ENCODE results near the gene SLC34A3. TPM values are rescaled to one million over a fixed set of nuclear protein-coding genes. Genes with fewer than 3 reads are reported as not detected.

The SLC34A3 gene
- total RNA-seq, 4 donors from 2014 or later: not detected

DNA sequence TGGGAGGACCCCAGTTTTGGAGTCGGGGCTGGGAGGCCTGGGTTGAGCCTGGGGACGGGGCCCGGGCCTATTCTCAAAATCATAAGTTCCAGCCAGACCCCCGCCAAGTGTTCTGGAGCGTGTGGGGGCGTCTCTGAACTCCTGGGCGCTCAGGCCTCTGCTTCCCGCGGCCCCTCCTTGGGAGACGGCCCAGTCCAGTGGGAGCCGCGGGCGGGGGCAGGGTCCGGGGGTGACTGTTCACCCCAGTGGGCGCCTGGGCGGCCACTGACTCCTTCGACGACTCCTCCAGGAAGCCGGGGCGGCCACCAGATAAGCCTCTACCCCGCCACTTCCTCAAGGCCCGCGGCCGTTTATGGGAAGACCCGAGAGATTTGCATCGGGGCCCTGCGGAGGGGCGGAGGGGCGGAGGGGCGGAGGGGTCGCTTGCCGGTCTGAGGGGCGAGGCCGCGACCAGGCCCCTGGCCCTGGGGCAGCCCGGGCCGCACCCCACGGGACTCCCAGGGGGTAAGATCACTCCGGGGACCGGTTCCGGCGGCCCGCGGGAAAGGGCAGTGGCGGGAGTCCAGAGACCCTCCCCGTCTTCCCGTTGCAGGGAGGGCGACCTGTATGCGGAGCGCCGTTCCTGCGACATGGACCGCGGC, 47.5 kb downstream of the SLC34A3 start:
- DNase-seq (ENCODE audit: low spot score): no peak
- TF ChIP-seq, protein P1, sequence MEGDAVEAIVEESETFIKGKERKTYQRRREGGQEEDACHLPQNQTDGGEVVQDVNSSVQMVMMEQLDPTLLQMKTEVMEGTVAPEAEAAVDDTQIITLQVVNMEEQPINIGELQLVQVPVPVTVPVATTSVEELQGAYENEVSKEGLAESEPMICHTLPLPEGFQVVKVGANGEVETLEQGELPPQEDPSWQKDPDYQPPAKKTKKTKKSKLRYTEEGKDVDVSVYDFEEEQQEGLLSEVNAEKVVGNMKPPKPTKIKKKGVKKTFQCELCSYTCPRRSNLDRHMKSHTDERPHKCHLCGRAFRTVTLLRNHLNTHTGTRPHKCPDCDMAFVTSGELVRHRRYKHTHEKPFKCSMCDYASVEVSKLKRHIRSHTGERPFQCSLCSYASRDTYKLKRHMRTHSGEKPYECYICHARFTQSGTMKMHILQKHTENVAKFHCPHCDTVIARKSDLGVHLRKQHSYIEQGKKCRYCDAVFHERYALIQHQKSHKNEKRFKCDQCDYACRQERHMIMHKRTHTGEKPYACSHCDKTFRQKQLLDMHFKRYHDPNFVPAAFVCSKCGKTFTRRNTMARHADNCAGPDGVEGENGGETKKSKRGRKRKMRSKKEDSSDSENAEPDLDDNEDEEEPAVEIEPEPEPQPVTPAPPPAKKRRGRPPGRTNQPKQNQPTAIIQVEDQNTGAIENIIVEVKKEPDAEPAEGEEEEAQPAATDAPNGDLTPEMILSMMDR (IDR thresholded peaks at IDR 0.05): no peak
- ATAC-seq (ENCODE audit: low FRiP score): peak; percentile 10

DNA sequence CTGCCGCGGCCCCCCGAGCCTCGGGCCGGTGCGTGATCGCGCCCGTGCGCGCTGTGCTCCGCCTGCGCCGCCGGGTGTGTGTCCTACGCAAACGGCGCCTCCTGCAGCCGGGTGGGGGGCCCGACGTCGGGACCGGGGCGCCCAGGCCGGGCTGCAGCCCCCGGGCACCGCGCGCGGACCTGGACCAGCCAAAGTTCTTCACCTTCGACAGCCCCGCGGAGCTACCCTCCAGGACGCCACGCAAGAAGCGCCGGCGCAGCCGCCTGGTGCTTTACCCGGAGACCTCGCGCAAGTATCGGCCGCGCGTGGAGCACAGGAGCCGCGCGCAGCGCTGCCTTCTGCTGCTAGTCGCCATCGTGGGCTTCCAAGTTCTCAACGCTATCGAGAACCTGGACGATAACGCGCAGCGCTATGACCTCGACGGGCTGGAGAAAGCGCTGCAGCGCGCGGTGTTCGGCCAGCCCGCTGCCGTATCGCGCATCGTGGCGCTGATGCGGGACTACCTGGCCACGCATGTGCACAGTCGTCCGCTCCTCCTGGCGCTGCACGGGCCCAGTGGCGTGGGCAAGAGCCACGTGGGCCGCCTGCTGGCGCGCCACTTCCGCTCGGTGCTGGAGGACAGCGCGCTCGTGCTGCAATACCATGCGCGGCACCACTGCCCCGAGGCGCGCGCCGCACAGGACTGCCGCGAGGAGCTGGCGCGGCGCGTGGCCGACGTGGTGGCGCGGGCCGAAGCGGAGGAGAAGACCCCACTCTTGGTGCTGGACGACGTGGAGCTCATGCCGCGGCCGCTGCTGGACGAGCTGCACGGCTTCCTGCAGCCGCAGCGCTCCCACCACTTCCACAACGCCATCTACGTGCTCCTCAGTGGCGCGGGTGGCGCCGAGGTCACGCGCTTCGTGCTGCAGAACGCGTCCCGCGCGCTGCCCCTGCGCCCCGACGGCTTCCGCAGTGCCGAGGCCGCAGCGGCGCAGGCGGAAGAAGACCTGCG, 48.3 kb downstream of the SLC34A3 start:
- TF ChIP-seq, protein P1 (IDR thresholded peaks at IDR 0.05): no peak
- ATAC-seq (ENCODE audit: low FRiP score): no peak
- DNase-seq (ENCODE audit: low spot score): no peak

DNA sequence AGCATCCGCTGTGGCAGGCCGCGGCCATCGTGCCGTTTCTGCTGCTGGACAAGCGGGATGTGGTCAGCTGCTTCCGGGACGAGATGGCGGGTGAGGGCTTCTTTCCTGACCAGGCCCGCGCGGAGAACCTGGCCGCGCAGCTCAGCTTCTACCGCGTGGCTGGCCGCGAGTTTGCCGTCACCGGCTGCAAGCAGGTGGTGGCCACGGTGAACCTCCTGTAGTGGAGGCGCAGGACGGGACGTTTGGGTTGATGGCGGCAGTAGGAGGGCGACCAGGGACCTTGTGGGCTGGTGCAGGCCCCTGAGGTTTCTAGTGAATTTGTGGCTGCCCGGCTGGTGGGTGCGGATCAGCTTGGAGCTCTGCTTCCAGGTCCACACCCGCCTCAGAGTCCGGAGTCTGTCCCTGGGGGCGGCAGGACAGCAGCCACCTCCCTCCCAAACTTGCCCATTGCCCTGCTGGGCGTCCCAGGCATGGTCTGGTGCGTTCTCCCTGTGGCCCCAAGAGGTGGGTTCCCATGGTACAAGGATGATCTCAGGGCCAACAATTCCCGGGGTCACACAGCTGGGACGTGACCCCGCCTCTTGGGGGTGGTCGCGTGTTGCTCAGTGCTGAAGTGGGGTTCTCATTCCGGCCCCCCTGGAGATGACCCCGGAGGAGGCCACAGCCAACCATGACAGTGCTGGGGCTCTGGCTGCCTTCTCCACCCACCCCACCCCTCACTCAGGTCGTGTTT, 49.2 kb downstream of the SLC34A3 start:
- ATAC-seq (ENCODE audit: low FRiP score): no peak
- no peak for DNase-seq (ENCODE audit: low spot score)
- TF ChIP-seq, protein P1 (IDR thresholded peaks at IDR 0.05): no peak

DNA sequence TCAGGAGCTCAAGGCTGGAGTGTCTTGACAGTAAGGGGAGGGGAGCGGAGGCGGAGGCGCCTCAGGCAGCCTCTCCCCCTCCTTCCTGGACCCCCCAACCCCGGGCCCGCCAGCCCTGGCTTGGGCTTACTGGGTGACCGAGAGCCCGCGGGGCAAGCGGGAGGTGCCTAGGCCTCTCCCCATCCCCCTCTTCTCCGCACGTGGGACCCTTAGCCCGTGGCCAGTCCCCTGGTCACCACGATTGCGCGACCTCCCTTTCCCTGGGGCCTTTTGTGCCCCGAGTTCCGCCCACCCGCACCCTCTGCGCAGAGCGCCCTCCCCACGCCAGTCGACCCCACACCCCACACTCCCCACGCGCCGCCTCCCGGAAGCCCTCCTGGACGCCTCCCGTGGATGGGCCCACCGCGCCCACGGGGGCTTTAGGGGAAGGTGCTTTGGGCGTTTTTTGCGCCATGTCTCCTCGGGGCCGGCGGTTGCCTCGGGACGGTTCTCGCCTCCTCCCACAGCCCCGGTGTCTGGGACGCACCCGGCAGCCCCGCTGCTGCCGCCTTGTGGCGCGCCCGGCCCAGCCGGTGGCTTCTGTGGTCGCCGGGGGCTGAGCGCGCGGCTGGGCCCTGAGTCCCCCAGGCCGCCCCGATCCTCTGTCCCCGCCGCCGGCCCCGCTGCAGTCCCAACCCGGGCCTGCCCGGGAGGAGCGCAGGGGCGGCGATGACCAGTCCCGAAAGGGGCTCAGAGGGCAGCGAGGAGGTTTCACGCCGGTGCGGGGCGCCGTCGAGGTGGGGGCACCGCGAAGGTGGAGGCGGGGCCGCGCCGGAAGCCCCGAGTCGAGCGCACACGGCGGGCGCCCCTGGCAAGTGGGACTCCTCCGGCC, 50.0 kb downstream of the SLC34A3 start:
- TF ChIP-seq, protein P1 (IDR thresholded peaks at IDR 0.05): no peak
- DNase-seq (ENCODE audit: low spot score) (no peak), ATAC-seq (ENCODE audit: low FRiP score) (no peak)

DNA sequence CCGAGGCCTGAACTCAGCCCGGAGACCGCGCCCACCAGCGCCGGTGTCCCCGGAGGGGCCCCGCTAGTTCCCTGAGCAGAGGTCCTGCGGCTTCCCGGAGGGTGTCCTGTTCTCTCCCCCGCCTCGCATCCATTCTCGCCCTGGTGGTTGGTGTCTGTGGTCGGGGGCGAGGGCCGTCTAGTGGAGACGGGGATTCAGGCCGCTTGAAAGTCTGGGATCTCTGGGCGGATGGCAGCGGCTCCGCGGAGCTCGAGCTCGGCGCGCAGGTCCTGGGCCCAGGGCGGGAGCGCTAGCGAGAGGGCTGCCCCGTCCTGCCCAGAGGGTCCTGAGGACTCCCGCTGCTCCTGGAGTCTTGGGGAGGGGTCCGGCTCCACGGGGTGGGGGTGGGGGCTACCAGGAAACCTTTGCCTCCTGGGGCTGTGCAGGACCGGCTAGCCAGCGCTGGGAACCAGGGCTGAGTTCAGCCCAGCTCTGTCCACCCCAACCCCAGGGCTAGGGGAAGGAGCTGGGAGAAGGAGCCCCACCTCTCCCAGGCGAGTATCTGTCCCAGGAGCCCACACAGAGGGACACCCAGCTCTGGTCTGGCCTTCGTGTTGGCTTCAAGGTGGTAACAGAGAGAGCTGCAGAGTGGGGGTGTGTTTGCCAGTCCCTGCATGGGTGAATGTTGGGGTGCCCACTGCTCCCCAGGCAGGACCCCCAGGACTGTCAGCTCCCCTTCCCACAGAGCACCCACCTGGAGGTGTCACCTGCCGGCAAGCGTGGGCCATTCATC, 50.8 kb downstream of the SLC34A3 start:
- ATAC-seq (ENCODE audit: low FRiP score) (no peak), DNase-seq (ENCODE audit: low spot score) (no peak)
- TF ChIP-seq, protein P1 (IDR thresholded peaks at IDR 0.05): no peak

Other genes with a start within 250 kb of the SLC34A3 start
- gene LCNL1, start 247.9 kb upstream of the SLC34A3 start, total RNA-seq: under 1 TPM in 3 of 4 donors, not detected in 1; 0.28 to 0.47 (median 0.36) TPM
- 10 to 100 TPM; 22.0 to 37.0 (median 31.6) TPM for gene PAXX, start 238.5 kb upstream of the SLC34A3 start, total RNA-seq
- gene CLIC3, start 234.3 kb upstream of the SLC34A3 start, total RNA-seq: 1 to 10 TPM in 3 of 4 donors, under 1 TPM in 1; 0.95 to 9.7 (median 4.7) TPM
- gene ABCA2, start 202.7 kb upstream of the SLC34A3 start, total RNA-seq: 10 to 100 TPM; 15.4 to 31.5 (median 25.9) TPM
- gene FUT7, start 198.8 kb upstream of the SLC34A3 start, total RNA-seq: 1 to 10 TPM in 1 of 4 donors, under 1 TPM in 2, not detected in 1; 0.19 to 3.6 (median 0.31) TPM
- gene NPDC1, start 184.7 kb upstream of the SLC34A3 start, total RNA-seq: 10 to 100 TPM; 37.2 to 70.5 (median 58.5) TPM
- gene ENTPD2, start 176.8 kb upstream of the SLC34A3 start, total RNA-seq: under 1 TPM in 3 of 4 donors, not detected in 1; 0.25 to 0.72 (median 0.28) TPM
- 1 to 10 TPM in 1 of 4 donors, under 1 TPM in 2, not detected in 1; 0.13 to 1.8 (median 0.37) TPM for gene SAPCD2, start 160.3 kb upstream of the SLC34A3 start, total RNA-seq
- gene UAP1L1, start 153.4 kb upstream of the SLC34A3 start, total RNA-seq: 10 to 100 TPM in 2 of 4 donors, 1 to 10 TPM in 2; 5.2 to 12.8 (median 9.7) TPM
- gene MAN1B1, start 143.9 kb upstream of the SLC34A3 start, total RNA-seq: 10 to 100 TPM; 30.2 to 39.9 (median 33.9) TPM
- gene DPP7, start 116.2 kb upstream of the SLC34A3 start, total RNA-seq: 100 to 1,000 TPM in 3 of 4 donors, 10 to 100 TPM in 1; 91.8 to 132 (median 119) TPM
- not detected for gene GRIN1, start 91.7 kb upstream of the SLC34A3 start, total RNA-seq
- gene LRRC26, start 60.9 kb upstream of the SLC34A3 start, total RNA-seq: not detected
- gene TMEM210, start 58.8 kb upstream of the SLC34A3 start, total RNA-seq: not detected
- gene ANAPC2, start 42.3 kb upstream of the SLC34A3 start, total RNA-seq: 10 to 100 TPM; 17.4 to 38.8 (median 22.8) TPM
- gene SSNA1, start 42.2 kb upstream of the SLC34A3 start, total RNA-seq: 10 to 100 TPM; 51.2 to 78.2 (median 67.1) TPM
- 1 to 10 TPM; 3.6 to 6.5 (median 4.9) TPM for gene TPRN, start 30.2 kb upstream of the SLC34A3 start, total RNA-seq
- gene TMEM203, start 25.3 kb upstream of the SLC34A3 start, total RNA-seq: 10 to 100 TPM; 21.6 to 29.1 (median 27.1) TPM
- gene NDOR1, start 25.2 kb upstream of the SLC34A3 start, total RNA-seq: 1 to 10 TPM; 5.6 to 6.6 (median 6.1) TPM
- 1 to 10 TPM in 1 of 4 donors, under 1 TPM in 2, not detected in 1; 0.65 to 1.0 (median 0.72) TPM for gene RNF208, start 8.7 kb upstream of the SLC34A3 start, total RNA-seq
- gene CYSRT1, start 5.7 kb upstream of the SLC34A3 start, total RNA-seq: under 1 TPM in 3 of 4 donors, not detected in 1; 0.36 to 0.65 (median 0.38) TPM
- under 1 TPM in 1 of 4 donors, not detected in 3; 0.19 TPM for gene RNF224, start 3.4 kb upstream of the SLC34A3 start, total RNA-seq
- 100 to 1,000 TPM; 197 to 452 (median 288) TPM for gene TUBB4B, start 10.4 kb downstream of the SLC34A3 start, total RNA-seq
- under 1 TPM in 1 of 4 donors, not detected in 3; 0.56 TPM for gene STPG3, start 20.4 kb downstream of the SLC34A3 start, total RNA-seq
- gene NELFB, start 24.4 kb downstream of the SLC34A3 start, total RNA-seq: 10 to 100 TPM; 22.2 to 42.8 (median 34.2) TPM
- gene TOR4A, start 46.8 kb downstream of the SLC34A3 start, total RNA-seq: 10 to 100 TPM in 3 of 4 donors, 1 to 10 TPM in 1; 9.8 to 17.7 (median 11.6) TPM
- 10 to 100 TPM in 1 of 4 donors, 1 to 10 TPM in 3; 4.6 to 12.3 (median 7.2) TPM for gene NRARP, start 71.4 kb downstream of the SLC34A3 start, total RNA-seq
- 10 to 100 TPM in 3 of 4 donors, 1 to 10 TPM in 1; 8.3 to 18.3 (median 10.5) TPM for gene EXD3, start 192.3 kb downstream of the SLC34A3 start, total RNA-seq
- gene NOXA1, start 192.5 kb downstream of the SLC34A3 start, total RNA-seq: 1 to 10 TPM in 3 of 4 donors, under 1 TPM in 1; 0.84 to 3.8 (median 2.1) TPM
- gene ENTPD8, start 210.5 kb downstream of the SLC34A3 start, total RNA-seq: not detected
- gene NSMF, start 228.4 kb downstream of the SLC34A3 start, total RNA-seq: 10 to 100 TPM; 29.6 to 59.9 (median 31.5) TPM

Measured in omental fat pad (tissue), 4 donors.